Measurements from ENCODE around the gene RANBP17. TPM values are rescaled to one million over a fixed set of nuclear protein-coding genes. Genes with fewer than 3 reads are reported as not detected.

RANBP17 gene
- total RNA-seq (2014; rRNA removed; shearing (Covaris generic)) (53.1 and 92.5 TPM in 2 replicates), polyA plus RNA-seq (2016; fragmentation: Nextera tagmentation; extraction: Ambion mirVana) (33.7 and 43.8 TPM in 2 replicates)
- long read RNA-seq, transcript RANBP17-202 (7 exons, 1,199 nt), result major isoform, 9 of 14 reads
- long read RNA-seq, partial matches to known transcripts, result 0 of 14 reads
- long read RNA-seq, other reads (novel, unspliced or antisense), result 4 of 14 reads

DNA sequence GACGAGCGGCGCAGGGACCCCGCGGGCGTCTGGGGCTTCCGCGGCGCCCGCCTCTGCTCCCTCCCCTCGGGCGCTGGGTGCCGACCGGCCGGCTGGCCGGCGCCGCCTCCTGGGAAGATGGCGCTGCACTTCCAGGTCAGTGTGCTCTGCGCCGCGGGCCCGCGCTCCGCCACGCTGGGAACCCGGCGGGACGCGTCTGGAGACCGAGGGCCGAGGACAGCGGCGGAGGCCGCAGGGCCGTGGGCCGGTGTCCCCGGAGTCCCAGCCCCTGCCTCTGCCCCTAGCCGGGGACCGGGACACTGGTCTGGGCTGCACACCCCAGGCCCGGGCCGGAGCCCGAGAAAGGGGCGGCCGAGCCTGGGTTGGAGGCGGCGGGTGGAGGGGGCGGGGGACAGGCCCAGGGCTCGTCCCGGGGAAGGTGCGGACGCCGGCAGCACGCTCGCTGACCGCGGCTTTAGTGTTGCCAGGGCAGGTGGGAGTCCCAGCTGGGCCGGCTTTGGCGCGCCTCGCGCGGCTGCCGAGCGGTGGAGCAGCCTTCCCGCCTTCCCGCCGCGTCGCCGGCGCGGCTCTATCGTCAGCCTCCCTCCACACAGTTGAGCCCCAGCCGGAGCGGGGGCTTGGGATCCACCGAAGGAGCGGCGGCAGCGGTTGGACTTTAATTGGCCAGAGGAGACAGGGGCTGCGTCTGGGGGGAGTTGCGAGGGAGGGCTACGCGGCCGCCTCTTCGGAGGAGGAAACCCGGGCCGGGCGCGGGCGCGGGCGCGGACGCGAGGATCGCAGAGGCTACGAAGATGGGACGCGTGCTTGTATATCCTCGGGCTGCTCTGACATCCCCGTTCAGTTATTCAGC lies at the start of gene RANBP17:
Gene RANBP17 (plus strand): TSS at position 102 of the 850 bp plus-strand sequence.
- peak within 1 kb of the TSS; percentile 99 for H3K4me2 ChIP-seq
- 0 out of 2 replicates have a peak within 1 kb of the TSS, but pooled peaks have one; percentile 45 for H3K27ac ChIP-seq (ENCODE audit: low read depth)
- H3K79me2 ChIP-seq (replicated peaks; ENCODE audit: insufficient read depth), result peaks cover 46% of the 10 kb centered on the region
- peaks cover 10% of the 10 kb centered on the region for H3K27me3 Mint-ChIP-seq (ENCODE audit: insufficient read depth, low read depth, poor library complexity)
- H3K4me3 Mint-ChIP-seq, result peak within 1 kb of the TSS; percentile 83
- peaks cover 22% of the 10 kb centered on the region for H3K9me3 Mint-ChIP-seq
- H3K36me3 ChIP-seq (ENCODE audit: insufficient read depth), result no peaks in the 10 kb centered on the region; the same call in 1 of the 2 replicates
- H3F3A ChIP-seq (replicated peaks; ENCODE audit: low read depth), result peaks cover 5% of the 10 kb centered on the region; the same call in 1 of the 2 replicates
- H2AFZ ChIP-seq, result peak within 1 kb of the TSS; percentile 94
- H3K36me3 Mint-ChIP-seq (ENCODE audit: low read depth), result peaks cover 14% of the 10 kb centered on the region
- DNase-seq (ENCODE audit: low spot score), result peak; percentile 93
- peak; percentile 94 for ATAC-seq
- H3K4me1 Mint-ChIP-seq, result peaks cover 26% of the 10 kb centered on the region
- no peak for TF ChIP-seq EZH2 (IDR thresholded peaks at IDR 0.05; ENCODE audit: low read depth, unreplicated experiment)
- TF ChIP-seq, protein P1, sequence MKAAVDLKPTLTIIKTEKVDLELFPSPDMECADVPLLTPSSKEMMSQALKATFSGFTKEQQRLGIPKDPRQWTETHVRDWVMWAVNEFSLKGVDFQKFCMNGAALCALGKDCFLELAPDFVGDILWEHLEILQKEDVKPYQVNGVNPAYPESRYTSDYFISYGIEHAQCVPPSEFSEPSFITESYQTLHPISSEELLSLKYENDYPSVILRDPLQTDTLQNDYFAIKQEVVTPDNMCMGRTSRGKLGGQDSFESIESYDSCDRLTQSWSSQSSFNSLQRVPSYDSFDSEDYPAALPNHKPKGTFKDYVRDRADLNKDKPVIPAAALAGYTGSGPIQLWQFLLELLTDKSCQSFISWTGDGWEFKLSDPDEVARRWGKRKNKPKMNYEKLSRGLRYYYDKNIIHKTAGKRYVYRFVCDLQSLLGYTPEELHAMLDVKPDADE (IDR thresholded peaks at IDR 0.05), result no peak
- TF ChIP-seq EZH2phosphoT487 (IDR thresholded peaks at IDR 0.05; ENCODE audit: unreplicated experiment), result no peak
- TF ChIP-seq POLR2AphosphoS5 (IDR thresholded peaks at IDR 0.05; ENCODE audit: low read depth), result peak; percentile 57; the same call in 1 of the 2 replicates
- TF ChIP-seq, protein P2, sequence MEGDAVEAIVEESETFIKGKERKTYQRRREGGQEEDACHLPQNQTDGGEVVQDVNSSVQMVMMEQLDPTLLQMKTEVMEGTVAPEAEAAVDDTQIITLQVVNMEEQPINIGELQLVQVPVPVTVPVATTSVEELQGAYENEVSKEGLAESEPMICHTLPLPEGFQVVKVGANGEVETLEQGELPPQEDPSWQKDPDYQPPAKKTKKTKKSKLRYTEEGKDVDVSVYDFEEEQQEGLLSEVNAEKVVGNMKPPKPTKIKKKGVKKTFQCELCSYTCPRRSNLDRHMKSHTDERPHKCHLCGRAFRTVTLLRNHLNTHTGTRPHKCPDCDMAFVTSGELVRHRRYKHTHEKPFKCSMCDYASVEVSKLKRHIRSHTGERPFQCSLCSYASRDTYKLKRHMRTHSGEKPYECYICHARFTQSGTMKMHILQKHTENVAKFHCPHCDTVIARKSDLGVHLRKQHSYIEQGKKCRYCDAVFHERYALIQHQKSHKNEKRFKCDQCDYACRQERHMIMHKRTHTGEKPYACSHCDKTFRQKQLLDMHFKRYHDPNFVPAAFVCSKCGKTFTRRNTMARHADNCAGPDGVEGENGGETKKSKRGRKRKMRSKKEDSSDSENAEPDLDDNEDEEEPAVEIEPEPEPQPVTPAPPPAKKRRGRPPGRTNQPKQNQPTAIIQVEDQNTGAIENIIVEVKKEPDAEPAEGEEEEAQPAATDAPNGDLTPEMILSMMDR (conservative IDR thresholded peaks at IDR 0.05; ENCODE audit: low read depth in 2 of 2), result no peak
- TF ChIP-seq, protein P3, sequence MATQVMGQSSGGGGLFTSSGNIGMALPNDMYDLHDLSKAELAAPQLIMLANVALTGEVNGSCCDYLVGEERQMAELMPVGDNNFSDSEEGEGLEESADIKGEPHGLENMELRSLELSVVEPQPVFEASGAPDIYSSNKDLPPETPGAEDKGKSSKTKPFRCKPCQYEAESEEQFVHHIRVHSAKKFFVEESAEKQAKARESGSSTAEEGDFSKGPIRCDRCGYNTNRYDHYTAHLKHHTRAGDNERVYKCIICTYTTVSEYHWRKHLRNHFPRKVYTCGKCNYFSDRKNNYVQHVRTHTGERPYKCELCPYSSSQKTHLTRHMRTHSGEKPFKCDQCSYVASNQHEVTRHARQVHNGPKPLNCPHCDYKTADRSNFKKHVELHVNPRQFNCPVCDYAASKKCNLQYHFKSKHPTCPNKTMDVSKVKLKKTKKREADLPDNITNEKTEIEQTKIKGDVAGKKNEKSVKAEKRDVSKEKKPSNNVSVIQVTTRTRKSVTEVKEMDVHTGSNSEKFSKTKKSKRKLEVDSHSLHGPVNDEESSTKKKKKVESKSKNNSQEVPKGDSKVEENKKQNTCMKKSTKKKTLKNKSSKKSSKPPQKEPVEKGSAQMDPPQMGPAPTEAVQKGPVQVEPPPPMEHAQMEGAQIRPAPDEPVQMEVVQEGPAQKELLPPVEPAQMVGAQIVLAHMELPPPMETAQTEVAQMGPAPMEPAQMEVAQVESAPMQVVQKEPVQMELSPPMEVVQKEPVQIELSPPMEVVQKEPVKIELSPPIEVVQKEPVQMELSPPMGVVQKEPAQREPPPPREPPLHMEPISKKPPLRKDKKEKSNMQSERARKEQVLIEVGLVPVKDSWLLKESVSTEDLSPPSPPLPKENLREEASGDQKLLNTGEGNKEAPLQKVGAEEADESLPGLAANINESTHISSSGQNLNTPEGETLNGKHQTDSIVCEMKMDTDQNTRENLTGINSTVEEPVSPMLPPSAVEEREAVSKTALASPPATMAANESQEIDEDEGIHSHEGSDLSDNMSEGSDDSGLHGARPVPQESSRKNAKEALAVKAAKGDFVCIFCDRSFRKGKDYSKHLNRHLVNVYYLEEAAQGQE (IDR thresholded peaks at IDR 0.05; ENCODE audit: unreplicated experiment), result no peak
- no peak for TF ChIP-seq ZNF114 (CRISPR knock-in tag; IDR thresholded peaks at IDR 0.05)
- TF ChIP-seq STAT1 (IDR thresholded peaks at IDR 0.05; ENCODE audit: unreplicated experiment), result no peak
- no peaks in the 10 kb centered on the region for H3K9me2 ChIP-seq (ENCODE audit: insufficient read depth)
- H3K4me1 ChIP-seq (ENCODE audit: insufficient read depth), result peaks cover 22% of the 10 kb centered on the region
- peaks cover 11% of the 10 kb centered on the region for H3K27me3 ChIP-seq (ENCODE audit: insufficient read depth)
- peaks cover 18% of the 10 kb centered on the region; the same call in 1 of the 2 replicates for H4K20me1 ChIP-seq (replicated peaks; ENCODE audit: insufficient read depth)
- H3K4me3 ChIP-seq, result peak within 1 kb of the TSS; percentile 63
- peak within 1 kb of the TSS; percentile 68 for H3K27ac Mint-ChIP-seq

All from GM23338 (cell line).